ENCODE measurements around the gene CDKAL1. TPM values are rescaled to one million over a fixed set of nuclear protein-coding genes. Genes with fewer than 3 reads are reported as not detected.

Gene CDKAL1
- polyA plus RNA-seq, 4 donors: 18.7 to 20.2 (median 19.4) TPM

DNA sequence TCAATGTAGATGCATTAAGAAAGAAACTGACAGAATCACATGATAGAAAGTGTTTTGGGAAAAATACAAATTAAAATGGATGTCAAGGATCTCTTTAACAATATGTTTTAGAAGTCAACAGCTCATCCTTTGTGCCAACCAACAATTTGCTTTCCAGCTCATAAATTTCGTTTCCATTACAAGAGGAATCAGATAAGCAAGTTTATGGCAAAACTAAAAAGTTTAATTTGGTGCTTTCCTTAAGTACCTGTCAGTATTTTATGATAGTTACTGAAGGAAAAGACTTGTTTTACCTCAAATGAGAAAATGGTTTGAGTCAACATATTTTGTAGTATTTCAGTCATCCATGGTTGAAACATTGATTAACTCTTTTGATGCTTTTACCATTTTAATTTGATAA lies 130.0 kb downstream of the CDKAL1 start:
- DNase-seq (ENCODE audit: low read depth in 4 of 4, low spot score in 3 of 4): no peak

GRCh38 chr6:20665290-20665689 lies 131.0 kb downstream of the CDKAL1 start:
- no peak for DNase-seq (ENCODE audit: low read depth in 4 of 4, low spot score in 3 of 4)

- DNase-seq (ENCODE audit: low read depth in 4 of 4, low spot score in 3 of 4): no peak
Measured at GRCh38 chr6:20669571-20670314, 135.5 kb downstream of the CDKAL1 start.

DNA sequence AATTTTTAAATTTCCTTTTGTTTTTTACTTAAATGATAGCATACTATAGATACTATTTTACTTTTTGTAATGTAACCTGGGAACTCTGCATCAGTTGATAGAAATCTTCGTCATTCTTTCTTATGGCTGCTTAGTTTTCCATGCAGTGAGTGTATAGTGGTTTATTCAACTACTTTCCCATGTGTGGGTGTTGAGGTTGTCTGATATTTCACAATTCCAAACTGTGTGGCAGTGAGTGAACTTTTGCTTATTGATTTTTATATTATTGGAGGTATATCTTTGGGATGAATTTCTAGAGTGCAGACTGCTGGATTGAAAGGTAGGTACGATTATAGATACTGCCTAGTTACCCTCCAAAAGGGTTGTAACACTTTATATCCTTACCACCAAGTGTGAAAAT lies 136.5 kb downstream of the CDKAL1 start:
- DNase-seq (ENCODE audit: low read depth in 4 of 4, low spot score in 3 of 4): no peak

- DNase-seq (ENCODE audit: low read depth in 4 of 4, low spot score in 3 of 4): no peak
Measured at GRCh38 chr6:20672038-20672437, 137.8 kb downstream of the CDKAL1 start.

- DNase-seq (ENCODE audit: low read depth in 4 of 4, low spot score in 3 of 4): no peak
Measured at GRCh38 chr6:20673458-20673857, 139.2 kb downstream of the CDKAL1 start.

DNA sequence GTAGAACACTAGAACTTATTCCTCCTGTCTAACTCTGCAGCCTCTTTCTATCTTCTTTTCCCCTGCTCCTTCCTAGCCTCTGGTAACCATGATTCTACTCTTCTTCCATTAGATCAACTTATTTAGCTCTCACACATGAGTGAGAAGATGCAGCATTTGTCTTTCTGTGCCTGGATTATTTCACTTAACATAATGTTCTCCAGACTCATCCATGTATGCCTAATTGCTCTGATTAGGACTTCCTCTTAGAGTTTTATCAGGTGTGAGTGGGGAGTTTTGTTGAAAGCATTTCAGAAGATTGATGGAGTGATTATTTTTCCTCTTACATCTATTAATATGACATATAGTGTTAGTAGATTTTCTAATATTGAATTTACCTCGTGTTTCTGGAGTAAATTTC lies 140.4 kb downstream of the CDKAL1 start:
- no peak for DNase-seq (ENCODE audit: low read depth in 4 of 4, low spot score in 3 of 4)

- no peak for DNase-seq (ENCODE audit: low read depth in 4 of 4, low spot score in 3 of 4)
Measured at GRCh38 chr6:20678831-20679352, 144.6 kb downstream of the CDKAL1 start.

- no peak for DNase-seq (ENCODE audit: low read depth in 4 of 4, low spot score in 3 of 4)
Measured at GRCh38 chr6:20680697-20681165, 146.5 kb downstream of the CDKAL1 start.

DNA sequence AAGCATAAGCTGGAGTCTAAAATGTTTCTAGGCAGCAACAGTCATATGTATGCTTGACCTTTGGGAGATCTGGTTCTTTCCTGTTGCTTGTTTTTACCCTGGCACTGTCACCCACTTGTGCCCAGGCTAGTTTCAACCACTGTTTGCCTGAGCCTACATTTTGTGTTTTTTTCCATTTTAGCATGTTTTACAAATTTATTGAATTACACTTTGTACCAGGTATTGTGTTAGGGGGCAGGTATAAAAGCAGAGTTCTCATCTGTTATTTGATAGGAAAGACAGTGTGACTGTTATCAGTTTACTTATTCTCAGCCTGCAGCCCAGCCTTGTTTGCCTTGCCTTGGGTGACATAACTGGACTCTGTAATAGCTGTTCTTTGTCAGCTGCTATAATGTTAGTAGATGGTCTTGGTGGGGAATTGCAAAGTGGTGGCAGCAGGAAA lies 147.0 kb downstream of the CDKAL1 start:
- DNase-seq (ENCODE audit: low read depth in 4 of 4, low spot score in 3 of 4): no peak

DNA sequence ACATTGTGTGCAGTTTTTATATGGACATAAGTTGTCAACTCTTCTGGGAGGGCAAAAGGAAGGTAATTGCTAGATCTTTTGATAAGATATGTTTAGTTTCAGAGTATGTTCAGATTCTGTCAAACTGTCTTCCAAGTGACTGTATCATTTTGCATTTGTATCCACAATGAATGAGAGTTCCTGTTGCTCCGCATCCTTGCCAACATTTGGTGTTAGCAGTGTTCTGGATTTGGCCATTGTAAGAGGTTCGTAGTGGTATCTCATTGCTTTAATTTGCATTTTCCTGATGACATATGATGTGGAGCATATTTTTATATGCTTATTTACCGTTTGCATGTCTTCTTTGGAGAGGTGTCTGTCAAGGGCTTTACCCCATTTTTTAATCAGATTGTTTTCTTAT lies 150.2 kb downstream of the CDKAL1 start:
- DNase-seq (ENCODE audit: low read depth in 4 of 4, low spot score in 3 of 4): no peak

GRCh38 chr6:20686142-20686541 lies 151.9 kb downstream of the CDKAL1 start:
- DNase-seq (ENCODE audit: low read depth in 4 of 4, low spot score in 3 of 4): no peak

DNA sequence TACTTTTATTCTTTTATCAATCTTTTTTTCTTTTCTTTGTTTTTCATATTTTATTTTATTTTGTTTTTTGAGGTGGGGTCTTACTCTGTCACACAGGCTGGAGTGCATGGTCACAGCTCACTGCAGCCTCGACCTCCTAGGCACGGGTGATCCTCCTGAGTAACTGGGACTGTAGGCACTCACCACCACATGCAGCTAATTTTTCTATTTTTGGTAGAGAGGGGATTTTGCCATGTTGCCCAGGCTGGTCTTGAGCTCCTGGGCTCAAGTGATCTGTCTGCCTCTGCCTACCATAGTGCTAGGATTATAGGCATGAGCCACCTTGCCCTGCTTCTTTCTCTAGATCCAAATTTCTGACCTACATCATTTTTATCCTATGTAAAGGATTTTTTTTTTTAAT lies 153.2 kb downstream of the CDKAL1 start:
- DNase-seq (ENCODE audit: low read depth in 4 of 4, low spot score in 3 of 4): no peak

GRCh38 chr6:20688710-20689500 lies 154.6 kb downstream of the CDKAL1 start:
- no peak for DNase-seq (ENCODE audit: low read depth in 4 of 4, low spot score in 3 of 4)

DNA sequence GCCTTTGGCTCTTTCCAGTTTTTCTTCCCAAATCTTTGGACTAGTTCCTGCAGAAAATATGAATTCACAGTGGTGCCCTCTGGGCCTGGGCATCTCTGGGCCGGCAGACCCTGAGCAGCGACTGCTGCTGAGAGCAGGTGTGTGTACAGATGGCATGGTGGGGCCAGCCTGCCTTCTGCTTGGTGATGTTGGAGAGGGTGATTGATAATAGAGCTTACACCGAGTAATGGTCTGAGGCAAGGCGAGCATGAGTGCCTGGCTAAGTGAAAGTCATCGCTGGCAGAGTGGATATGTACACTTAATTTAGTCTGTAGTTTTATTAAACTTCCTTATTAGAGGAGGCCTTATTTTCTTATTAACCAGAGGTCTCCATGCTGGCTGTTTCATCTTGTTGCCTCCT lies 156.9 kb downstream of the CDKAL1 start:
- DNase-seq (ENCODE audit: low read depth in 4 of 4, low spot score in 3 of 4): no peak

DNA sequence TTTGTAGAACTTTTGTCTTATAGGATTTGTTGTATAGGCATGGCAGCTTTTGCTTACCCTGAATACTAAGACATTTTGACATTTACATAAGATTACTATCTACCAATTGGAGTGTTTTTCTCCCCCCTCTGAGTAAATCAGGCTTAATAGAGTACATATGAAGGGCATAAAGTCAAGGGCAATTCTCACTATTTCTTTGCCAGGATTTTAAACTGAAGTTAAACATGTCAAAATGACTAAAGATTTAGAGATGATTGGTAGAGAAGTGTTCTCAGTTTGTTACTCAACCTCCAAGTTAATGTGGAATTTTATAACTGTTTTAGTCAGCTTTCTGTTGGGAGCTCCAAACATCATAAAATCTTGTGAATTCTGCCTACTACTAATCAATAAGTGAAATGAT lies 157.8 kb downstream of the CDKAL1 start:
- DNase-seq (ENCODE audit: low read depth in 4 of 4, low spot score in 3 of 4): no peak

DNA sequence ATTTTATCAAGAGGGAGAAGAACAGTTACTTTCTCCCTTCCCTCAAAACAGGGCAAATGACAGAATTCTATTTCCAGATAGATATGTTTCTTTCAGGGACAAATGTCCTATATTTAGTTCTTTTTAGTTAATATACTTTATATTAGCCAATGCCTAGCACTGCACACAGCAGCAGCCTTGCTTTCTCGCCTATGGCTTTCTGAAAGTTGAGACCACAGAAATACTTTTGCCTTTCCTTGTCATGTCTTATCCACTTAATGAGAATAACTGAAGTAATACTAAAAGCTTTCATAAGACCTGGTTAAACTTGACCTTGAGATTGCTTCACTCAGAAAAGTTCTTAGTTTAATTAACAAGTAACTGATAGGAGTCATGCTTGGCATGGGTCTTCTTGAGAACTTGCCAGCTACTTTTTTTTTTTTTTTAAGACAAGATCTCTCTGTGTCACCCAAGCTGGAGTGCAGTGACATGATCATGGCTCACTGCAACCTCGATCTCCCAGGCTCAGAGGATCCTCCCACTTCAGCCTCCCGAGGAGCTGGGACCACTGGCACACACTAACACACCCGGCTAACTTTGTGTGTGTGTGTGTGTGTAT lies 159.3 kb downstream of the CDKAL1 start:
- DNase-seq (ENCODE audit: low read depth in 4 of 4, low spot score in 3 of 4): no peak

DNA sequence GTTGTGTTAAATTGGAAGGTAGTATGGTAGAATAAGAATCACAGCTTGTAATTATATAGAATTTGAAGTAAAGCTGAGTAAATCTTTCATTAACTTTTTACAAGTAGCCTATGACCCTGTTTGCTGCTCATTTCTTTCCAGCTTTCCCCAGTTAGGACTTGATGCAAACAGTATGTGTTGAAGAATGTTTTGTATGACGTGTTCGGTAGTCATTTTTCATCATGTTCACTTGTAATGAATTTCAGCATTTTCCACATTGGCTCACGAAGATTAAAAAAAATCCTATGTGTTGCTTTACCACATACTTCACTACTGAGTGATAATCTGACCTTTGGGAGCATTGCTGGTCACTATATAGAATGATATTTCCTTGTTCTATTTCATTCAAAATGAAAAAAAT lies 162.4 kb downstream of the CDKAL1 start:
- no peak for DNase-seq (ENCODE audit: low read depth in 4 of 4, low spot score in 3 of 4)

DNA sequence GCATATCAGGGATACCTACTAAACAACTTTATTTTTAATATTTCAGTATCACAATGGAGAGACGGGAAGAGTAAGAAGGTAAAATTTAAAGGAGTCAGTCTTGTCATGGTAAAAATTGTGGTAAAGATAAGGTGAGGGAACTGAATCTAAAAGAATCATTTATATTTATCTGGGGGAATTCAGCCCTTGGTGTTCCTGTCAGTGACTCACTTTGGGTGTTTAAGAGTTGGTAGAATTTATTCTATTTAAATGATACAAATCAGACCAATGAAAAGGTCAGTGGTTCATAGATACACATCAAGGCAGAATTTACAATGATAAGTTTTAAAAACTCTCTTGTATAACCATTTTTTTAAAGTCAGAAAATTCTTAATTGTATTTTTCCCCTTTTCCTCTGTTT lies 164.4 kb downstream of the CDKAL1 start:
- DNase-seq (ENCODE audit: low read depth in 4 of 4, low spot score in 3 of 4): no peak

- no peak for DNase-seq (ENCODE audit: low read depth in 4 of 4, low spot score in 3 of 4)
Measured at GRCh38 chr6:20699402-20699801, 165.1 kb downstream of the CDKAL1 start.

GRCh38 chr6:20700375-20700774 lies 166.1 kb downstream of the CDKAL1 start:
- no peak for DNase-seq (ENCODE audit: low read depth in 4 of 4, low spot score in 3 of 4)

Measured in right renal pelvis (tissue), 4 donors.